Type B pancreatic cell (in vitro differentiated cells): Measurements from ENCODE around the gene CDH10. TPM values are rescaled to one million over a fixed set of nuclear protein-coding genes. Genes with fewer than 3 reads are reported as not detected.

Experiments
- DNase-seq: peaks from one replicate; pipeline ENCODE4 v3.0.0; 2021; ENCODE audit warnings: mixed read lengths; ENCODE audit not compliant: unreplicated experiment; ENCODE audit errors: extremely low spot score
- H3K27ac Mint-ChIP-seq: 2 replicates; pipeline ENCODE4 v1.8.0; 2021; ENCODE audit warnings: mild to moderate bottlenecking, mixed read lengths
- H3K27me3 Mint-ChIP-seq: 2 replicates; pipeline ENCODE4 v1.8.0; 2021; ENCODE audit warnings: mixed read lengths
- H3K36me3 Mint-ChIP-seq: 2 replicates; pipeline ENCODE4 v1.8.0; 2021; ENCODE audit warnings: mixed read lengths
- H3K4me1 Mint-ChIP-seq: one replicate; pipeline ENCODE4 v1.8.0; 2021; ENCODE audit warnings: mixed read lengths; ENCODE audit not compliant: unreplicated experiment
- H3K4me3 Mint-ChIP-seq: 2 replicates; pipeline ENCODE4 v1.8.0; 2021; ENCODE audit warnings: mild to moderate bottlenecking, mixed read lengths
- H3K9me3 Mint-ChIP-seq: 2 replicates; pipeline ENCODE4 v1.8.0; 2021; ENCODE audit warnings: mixed read lengths
- CTCF ChIP-seq: fragments of 200-600 bp; sonication (generic); conservative IDR thresholded peaks from 2 replicates; pipeline ENCODE4 v1.5.0; 2021; ENCODE audit warnings: antibody characterized with exemption, mild to moderate bottlenecking
- total RNA-seq: library from RNA; stranded (reverse); gene quantifications from 2 replicates; pipeline ENCODE4 v1.2.1, GENCODE V29; 2021; ENCODE audit warnings: low replicate concordance

Gene CDH10
- total RNA-seq, 1 donor from 2014 or later = 14.2 TPM

DNA sequence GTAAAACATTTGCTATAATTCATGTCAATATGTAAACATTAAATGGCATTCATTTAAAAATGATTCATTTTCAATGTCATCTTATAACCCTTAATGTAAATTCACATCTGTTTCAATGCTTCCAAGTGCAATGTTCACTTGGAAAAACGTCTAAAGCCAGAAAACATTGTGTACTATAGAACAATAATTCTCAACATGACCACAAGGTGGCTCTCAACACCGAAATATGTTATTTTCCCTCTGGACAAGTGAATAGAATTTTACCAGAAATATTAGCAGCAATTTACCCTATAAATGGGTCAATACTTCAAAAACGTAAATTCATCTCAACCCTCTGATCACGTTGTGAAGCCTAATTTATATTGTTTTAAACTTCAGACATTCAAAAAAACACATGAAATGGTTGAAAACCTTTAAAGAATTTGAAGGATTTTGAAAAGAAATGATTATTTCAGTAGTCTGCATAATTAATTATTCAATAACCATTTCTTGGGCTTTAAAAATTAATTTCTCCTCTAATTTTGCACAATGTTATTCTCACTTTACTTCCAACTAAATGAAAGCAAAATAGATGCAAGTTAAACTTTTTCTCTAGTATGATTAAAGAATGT is 11.0 kb downstream of the CDH10 start:
- Mint-ChIP-seq H3K27ac (peak overlapping the region; percentile 32), H3K4me3 (no peak overlapping the region), H3K9me3 (peaks cover 5% of the 10 kb centered on the region), H3K27me3 (no peaks in the 10 kb centered on the region), H3K4me1 (peaks cover 16% of the 10 kb centered on the region), H3K36me3 (peaks cover 8% of the 10 kb centered on the region)
- TF ChIP-seq CTCF = peak; percentile 87
- DNase-seq = no peak

- TF ChIP-seq CTCF = no peak
- H3K27me3 Mint-ChIP-seq = no peaks in the 10 kb centered on the region
- H3K4me1 Mint-ChIP-seq = peaks cover 16% of the 10 kb centered on the region
- DNase-seq = no peak
- H3K36me3 Mint-ChIP-seq = peaks cover 8% of the 10 kb centered on the region
- peaks cover 5% of the 10 kb centered on the region for H3K9me3 Mint-ChIP-seq
- H3K27ac Mint-ChIP-seq = no peak overlapping the region
- H3K4me3 Mint-ChIP-seq = no peak overlapping the region
These were observed 12.4 kb downstream of the CDH10 start for GRCh38 chr5:24632353-24632752.

- TF ChIP-seq CTCF = no peak
- peaks cover 10% of the 10 kb centered on the region for H3K4me1 Mint-ChIP-seq
- H3K27ac Mint-ChIP-seq = no peak overlapping the region
- no peaks in the 10 kb centered on the region for H3K27me3 Mint-ChIP-seq
- no peak for DNase-seq
- H3K4me3 Mint-ChIP-seq = no peak overlapping the region
- H3K36me3 Mint-ChIP-seq = peaks cover 8% of the 10 kb centered on the region
- H3K9me3 Mint-ChIP-seq = peaks cover 5% of the 10 kb centered on the region
These were observed 13.9 kb downstream of the CDH10 start for GRCh38 chr5:24630918-24631317.

DNA sequence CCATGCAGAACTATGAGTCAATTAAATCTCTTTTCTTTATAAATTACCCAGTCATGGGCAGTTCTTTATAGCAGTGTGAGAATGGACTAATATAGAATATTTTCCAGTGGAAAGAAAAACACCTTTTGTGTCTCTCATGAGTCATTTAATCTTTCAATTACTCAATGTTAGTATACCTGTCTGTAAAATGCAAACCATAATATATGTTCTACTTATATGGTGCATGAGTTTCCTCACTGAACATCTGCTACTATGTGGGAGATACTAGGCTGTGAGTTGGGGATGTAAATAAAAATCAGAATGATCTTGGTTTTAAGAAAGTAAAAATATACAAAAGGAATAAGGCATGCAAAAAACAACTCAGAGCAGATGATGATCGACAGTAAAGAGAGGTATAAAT is 15.0 kb downstream of the CDH10 start:
- H3K27ac Mint-ChIP-seq = no peak overlapping the region

GRCh38 chr5:24624872-24625271 is 19.9 kb downstream of the CDH10 start:
- Mint-ChIP-seq H3K4me1 (peaks cover 34% of the 10 kb centered on the region), H3K4me3 (no peak overlapping the region), H3K36me3 (peaks cover 5% of the 10 kb centered on the region), H3K27ac (peak overlapping the region; percentile 5), H3K27me3 (no peaks in the 10 kb centered on the region), H3K9me3 (peaks cover 4% of the 10 kb centered on the region)
- no peak for DNase-seq
- no peak for TF ChIP-seq CTCF

More for the DNA sequence above, 15.0 kb downstream of the CDH10 start:
- Mint-ChIP-seq H3K4me1 (peaks cover 9% of the 10 kb centered on the region), H3K9me3 (peaks cover 5% of the 10 kb centered on the region), H3K36me3 (peaks cover 8% of the 10 kb centered on the region), H3K27me3 (no peaks in the 10 kb centered on the region), H3K4me3 (no peak overlapping the region)
- DNase-seq = no peak
- no peak for TF ChIP-seq CTCF
